GM21786 (cell line): ENCODE measurements around the gene TVP23C.
"Not testable (repeated sequence)": the region's sequence is repeated elsewhere in the genome, so short reads cannot be mapped to it uniquely, and the experiment has no call there.

Experiments used
- ATAC-seq: cut with Tn5 transposase; IDR thresholded peaks from one replicate; pipeline ENCODE4 v1.9.1; 2021; ENCODE audit not compliant: unreplicated experiment

TVP23C gene

DNA sequence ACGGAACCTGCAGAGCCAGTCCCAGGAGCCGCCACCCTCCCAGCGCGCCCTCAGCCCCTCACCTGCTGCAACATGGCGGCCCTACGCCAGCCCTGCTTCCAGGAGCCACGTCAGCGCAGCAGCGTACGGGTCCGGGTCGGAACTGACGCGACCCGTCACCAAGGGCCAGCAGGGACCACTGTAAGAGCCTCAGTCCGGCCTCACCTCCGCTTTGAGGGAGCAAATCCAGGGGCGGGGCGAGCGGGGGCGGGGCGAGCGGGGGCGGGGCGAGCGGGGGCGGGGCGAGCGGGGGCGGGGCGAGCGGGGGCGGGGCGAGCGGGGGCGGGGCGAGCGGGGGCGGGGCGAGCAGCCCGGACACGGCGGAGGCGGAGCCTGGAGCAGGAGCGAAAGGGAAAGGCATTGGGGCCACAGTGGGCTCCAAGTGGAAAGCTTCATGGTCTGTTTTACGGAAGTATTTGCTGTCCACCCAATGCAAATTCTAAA, at the start of gene TVP23C:
Gene TVP23C (minus strand): TSS at position 109 of the 483 bp plus-strand sequence. CDS start 35 bp downstream, at position 74.
- peak; percentile 79 for ATAC-seq

- not testable (repeated sequence) for ATAC-seq
These were observed 29.7 kb upstream of the TVP23C start for GRCh38 chr17:15592960-15593359.

DNA sequence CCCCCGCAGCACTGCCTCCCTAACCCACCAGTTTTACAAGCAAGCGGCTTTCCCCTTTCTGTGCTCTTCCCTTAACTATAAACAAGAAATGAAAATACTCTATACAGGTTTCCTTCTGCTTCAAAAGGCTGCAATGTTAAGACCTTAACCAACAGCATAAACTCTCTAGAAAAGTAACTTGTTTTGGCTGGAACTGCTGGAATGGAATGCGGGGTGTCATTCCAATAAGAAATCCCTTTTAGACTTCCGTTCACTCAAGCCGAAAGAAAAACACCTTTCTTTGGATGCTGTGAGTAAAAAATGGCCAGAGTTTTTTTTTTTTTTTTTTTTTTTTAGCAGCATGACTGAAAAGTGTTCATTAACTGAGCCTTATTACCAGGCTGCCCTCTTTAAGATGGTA, 28.7 kb upstream of the TVP23C start:
- ATAC-seq, result not testable (repeated sequence)

- not testable (repeated sequence) for ATAC-seq
These were observed 27.6 kb upstream of the TVP23C start for GRCh38 chr17:15590844-15591243.

DNA sequence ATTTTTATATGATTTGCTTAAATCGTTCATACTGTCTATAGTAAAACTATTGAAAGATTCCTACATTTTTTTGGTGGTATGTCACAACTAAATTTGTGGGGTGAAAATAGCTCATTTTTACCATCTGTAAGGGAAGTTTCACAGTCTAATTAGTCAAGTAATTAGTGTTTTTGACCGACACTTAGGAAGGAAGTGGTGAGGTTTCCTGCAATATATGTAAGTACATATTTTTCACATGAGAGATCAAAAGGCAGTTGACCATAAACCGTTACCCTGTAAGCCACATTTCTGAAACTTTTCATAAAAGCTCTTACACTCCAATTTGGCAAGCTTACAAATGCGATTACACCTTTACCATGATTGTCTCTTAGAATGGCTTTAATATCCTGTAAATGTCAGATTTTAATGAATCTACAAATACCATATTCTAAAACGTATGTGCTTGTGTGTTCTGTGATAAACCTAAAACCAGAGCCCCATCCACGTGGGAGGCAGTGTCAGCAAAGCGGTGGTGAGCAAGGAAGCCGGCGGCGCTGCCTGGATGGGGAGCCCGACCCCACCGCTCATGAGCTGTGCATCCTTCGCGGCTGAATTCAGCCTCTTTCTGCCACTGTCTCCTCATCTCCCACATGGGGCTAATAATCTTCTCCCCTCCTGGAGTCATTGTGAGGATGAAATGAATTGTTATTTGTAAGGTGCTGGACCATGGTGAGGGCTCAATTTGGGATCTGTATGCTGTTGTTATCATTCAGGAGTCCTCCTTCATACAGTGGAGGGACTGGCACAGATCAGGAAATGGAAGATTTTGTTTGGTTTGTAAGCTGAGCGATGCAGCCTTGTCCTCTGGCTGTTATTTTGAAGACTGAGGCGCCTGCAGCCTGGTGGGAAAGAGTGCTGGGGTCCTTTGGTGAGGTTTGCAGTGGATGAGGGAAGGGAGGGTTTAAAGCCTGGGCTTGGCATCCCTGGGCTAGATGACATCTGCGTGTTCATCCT, 26.6 kb upstream of the TVP23C start:
- peak; percentile 64 for ATAC-seq

DNA sequence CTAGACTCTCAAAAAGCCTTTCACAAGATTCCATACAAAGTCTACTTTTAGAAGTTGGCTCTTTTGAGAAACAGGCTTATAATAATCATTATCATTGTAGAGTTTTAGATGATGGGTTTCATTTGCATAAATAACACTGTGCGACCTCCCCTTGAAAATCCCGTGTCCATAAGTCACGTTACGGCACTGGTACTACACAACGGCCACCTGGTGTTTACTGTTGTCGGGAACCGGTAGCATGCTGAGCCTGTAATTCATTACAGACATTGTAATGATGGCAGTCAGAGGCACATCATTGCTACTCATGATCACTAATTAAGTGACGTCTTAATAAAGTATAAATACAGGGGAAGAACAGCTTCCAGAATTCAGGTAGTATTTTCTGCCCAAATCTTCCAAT, 24.7 kb upstream of the TVP23C start:
- not testable (repeated sequence) for ATAC-seq

DNA sequence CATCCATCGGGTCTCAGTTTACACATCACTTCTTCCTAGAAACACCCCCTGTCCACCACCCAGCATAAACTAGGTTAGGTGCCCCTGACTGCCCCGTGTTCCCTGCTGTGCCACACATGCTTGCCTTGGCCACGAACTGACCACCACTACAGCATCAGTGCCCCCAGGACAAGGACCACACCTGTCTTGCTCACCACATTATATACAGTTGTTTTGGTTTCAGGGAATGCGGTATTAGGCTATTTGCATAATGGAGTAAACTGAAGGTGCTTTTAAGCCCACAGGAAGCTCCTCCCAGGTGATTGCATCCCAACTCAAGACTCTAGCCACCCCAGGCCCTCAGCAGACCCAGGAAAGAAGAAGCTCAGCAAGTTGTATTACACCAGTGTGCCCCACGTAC, 20.0 kb upstream of the TVP23C start:
- ATAC-seq, result not testable (repeated sequence)

DNA sequence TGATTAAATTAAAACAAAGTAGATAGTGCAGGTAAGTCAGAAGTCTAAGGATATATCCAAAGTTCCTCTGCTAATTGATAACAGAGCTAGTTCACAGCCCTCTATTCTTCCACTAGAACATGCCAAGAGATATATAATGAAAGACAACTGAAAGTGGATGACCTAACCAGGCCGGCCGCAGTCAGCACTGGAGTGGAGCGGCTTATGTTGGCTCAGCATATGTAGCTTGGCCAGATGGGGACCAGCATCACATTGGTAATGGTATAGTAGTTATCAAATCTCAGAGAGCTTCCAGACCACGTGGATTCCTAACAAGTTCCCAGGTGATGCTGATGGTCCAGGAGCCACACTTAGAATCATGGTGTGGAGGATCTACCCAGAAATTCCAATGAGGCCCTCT, 18.2 kb upstream of the TVP23C start:
- ATAC-seq, result not testable (repeated sequence)

GRCh38 chr17:15576848-15577247, 13.6 kb upstream of the TVP23C start:
- ATAC-seq, result not testable (repeated sequence)

GRCh38 chr17:15574660-15575059, 11.4 kb upstream of the TVP23C start:
- ATAC-seq, result not testable (repeated sequence)

DNA sequence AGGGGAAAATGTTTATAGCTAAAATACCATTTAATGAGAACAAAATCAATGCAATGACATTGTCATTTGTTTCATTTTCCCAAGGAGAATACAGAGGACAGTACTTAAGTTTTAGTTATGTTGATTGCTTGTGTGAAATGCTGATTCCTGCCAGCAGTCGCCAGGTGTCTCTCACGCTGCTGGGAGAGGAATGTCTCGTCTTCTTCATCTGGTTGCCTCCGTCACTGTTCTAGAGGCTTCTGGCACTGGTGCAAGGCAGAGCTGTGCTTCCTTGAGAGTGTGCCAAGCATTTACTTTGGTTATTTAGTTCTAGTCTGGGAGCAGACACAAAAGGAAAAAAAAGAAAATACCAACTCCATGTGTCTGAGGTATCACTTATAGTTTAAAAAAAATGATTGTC, 10.6 kb upstream of the TVP23C start:
- ATAC-seq, result not testable (repeated sequence)

DNA sequence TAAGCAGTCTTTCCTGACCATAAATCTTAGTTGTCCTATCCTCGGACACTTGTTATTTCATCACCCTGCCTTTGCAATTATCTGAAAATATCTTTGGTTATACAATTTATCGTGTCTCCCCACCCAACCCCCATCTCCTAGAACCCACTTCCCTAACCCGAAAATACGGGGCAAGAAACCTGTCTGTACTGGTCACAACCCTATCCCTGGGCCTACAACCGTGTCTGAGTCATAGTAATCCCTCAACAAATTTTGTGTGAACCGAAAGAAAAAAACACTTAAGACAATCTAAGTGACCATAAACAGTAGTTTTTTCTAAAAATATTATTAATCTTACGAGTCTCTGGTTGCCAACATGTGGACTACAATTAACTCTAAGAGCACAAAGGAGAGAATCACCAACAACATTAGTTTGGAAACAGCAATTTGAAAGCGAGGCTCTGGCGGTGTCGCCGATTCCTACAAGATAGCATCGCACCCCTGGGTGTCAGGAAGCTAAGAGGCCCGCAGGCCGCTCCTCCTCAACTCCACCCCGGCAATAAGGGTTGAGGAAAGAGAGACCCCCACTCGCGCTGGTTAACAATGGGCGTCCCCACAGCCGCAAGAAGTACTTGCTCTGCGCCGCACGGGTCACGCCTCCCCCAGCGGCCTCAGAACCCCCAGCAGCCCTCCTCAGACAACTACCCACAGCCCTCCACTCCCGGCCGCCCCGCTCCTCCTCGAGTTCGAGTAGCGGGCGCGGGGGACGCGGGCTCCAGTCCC, 489 bp downstream of the TVP23C start:
- ATAC-seq, result peak; percentile 21

DNA sequence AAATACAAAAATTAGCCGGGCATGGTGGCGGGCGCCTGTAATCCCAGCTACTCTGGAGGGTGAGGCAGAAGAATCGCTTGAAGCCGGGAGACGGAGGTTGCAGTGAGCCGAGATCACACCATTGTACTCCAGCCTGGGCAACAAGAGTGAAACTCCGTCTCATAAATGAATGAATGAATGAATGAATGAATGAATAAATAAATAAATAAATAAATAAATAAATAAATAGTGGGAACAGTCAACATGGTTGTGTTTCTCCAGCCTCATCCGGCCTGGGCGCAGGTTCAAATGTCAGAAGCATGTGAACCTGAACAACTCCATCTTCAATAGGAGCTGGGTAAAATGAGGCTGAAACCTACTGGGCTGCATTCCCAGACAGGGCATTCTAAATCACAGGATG, 1.8 kb downstream of the TVP23C start:
- ATAC-seq, result not testable (repeated sequence)

- not testable (repeated sequence) for ATAC-seq
These were observed 4.7 kb downstream of the TVP23C start for GRCh38 chr17:15558403-15559105.

GRCh38 chr17:15557334-15557832, 5.9 kb downstream of the TVP23C start:
- ATAC-seq, result not testable (repeated sequence)

DNA sequence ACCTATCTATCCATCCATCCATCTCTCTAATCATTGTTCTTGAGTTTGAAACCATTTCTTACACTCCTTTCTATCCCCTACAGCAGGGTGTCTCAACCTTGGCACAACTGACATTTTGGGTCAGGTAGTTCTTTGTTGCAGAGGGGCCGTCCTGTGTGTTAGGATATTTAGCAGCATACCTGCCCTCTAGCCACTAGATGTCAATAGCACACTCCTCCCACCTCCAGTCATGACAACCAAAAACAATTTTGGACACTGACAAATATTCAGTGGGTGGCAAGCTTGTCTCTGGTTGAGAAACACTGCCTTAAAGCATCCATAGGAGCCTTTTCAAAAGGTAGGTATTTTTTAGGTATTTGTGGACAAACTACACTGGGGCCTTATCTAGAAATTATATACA, 10.4 kb downstream of the TVP23C start:
- not testable (repeated sequence) for ATAC-seq

DNA sequence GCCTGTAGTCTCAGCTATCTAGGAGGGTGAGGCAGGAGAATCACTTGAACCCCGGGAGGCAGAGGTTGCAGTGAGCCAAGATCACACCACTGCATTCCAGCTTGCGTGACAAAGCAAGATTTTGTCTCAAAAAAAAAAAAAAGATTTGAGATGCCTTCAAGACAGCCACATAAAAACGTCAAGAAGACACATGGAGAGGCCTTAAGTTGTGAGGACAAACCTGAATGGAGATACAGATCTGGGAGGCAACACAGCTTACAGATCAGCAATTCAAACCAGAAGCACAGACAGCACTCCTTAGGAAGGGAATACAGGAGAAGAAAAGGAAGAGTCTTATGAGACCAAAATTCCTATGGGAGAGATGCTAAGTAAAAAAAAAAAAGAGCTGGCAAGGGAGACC, 13.7 kb downstream of the TVP23C start:
- not testable (repeated sequence) for ATAC-seq

DNA sequence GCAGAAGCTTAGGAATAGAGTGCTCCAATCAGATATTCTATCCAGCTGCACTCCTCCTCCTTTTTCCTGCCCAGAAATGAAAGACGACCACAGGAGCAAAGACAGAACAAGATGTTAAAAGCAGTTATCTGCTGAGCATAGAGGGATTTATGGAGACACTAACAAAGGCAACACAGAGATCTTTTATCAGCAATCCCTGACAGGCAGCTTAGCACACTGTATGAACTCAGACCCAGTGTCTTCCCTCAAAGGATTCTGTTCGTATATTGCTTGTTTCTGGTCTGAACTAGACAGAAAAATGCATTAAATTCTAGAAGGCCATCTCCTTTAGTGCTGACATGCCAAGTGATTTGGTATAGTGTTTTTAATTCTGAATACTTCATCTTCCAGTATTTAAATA, 16.7 kb downstream of the TVP23C start:
- ATAC-seq, result not testable (repeated sequence)

DNA sequence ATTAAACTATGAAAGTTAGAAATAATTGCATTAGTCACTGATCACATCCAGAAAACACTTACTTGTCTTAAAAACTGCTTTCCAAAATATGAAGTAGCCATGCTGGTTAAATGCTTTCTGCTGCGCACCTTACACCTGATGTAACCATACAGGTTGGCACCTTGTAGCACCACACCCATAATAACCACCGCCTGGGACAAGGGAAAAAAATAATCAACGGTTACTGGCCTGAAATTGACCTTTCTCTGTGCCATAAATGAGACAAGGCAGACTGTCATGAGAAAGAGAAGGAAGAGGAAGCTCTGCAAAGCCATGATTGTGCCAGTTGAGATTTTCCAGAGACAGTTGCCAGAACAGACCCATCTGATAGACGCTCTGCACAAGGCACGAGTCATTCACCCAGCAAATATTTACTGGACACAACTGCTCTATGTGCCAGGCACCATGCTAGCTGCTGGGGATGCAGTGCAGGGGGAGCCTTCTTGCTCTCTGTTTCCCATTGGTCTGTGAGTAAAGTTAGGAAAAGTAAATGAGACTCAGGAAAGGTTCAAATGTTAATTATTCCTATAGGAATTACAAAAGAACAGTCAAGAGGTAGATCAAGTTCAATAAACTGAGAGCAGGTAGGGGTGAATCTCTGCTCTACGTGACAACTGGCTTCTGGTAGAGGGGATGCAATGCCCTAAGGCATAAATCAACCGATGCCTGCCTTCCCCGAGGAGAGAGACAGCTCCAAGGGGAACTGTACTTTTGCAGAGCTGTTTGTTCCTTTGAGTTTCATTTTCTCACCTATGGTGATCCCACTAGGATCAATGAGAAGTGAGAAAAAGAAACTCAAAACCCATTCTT, 22.7 kb downstream of the TVP23C start:
- ATAC-seq, result not testable (repeated sequence)

DNA sequence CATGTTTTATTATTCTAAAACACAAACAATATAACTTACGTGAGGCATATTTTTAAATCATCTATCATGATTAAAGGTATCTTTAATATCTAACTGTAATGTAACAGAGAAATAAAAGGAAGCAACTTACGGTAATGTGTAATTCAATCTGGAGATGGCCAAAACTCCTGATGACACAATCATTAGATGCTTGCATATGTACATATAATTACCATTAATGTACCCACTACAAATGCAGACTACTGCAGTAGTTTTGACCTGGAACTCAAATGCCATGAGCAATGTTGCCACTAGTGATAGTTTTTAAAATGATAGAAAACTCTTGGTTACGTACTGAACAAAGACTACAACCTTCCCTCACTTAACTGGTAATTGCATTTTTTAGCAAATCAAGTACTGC, 30.2 kb downstream of the TVP23C start:
- ATAC-seq, result not testable (repeated sequence)
